IMR-90 (cell line): ENCODE results near the gene ACE. TPM values are rescaled to one million over a fixed set of nuclear protein-coding genes. Genes with fewer than 3 reads are reported as not detected.

Source experiments
- ATAC-seq: fragments of 200-7000 bp; cut with Tn5 transposase; 2 replicates; pipeline ENCODE4 v1.9.1; 2020; ENCODE audit warnings: low read depth, mild to moderate bottlenecking, moderate library complexity
- BruUV-seq: library from RNA; stranded (reverse); fragments of 400-500 nt; replicated peaks from 2 replicates; lab custom pipeline; 2021; lab: Mats Ljungman, UMichigan
- CTCF ChIA-PET: fragments of 300-600 bp; formaldehyde crosslinking; extraction: SDS; loops from one replicate; lab custom pipeline; 2021; ENCODE audit warnings: antibody characterized with exemption; lab: Yijun Ruan, JAX
- POLR2A ChIA-PET: fragments of 300-600 bp; sonication (Branson Sonifier 250); formaldehyde crosslinking; loops from one replicate; lab custom pipeline; 2022; ENCODE audit warnings: antibody characterized with exemption; ENCODE audit not compliant: unreplicated experiment; lab: Charles Lee
- DNase-seq: peaks from one replicate; pipeline ENCODE4 v3.0.0; 2013
- H2AFZ ChIP-seq: replicated peaks from 2 replicates; pipeline ENCODE3; 2013; ENCODE audit warnings: low read length, mild to moderate bottlenecking; ENCODE audit not compliant: poor library complexity
- H2AK5ac ChIP-seq: 2 replicates; pipeline ENCODE4 v1.6.1; 2013; ENCODE audit warnings: low read depth, low read length, inconsistent platforms
- H2AK9ac ChIP-seq: replicated peaks from 2 replicates; pipeline ENCODE3; 2013; ENCODE audit warnings: mild to moderate bottlenecking, low read depth, low read length, moderate library complexity; ENCODE audit not compliant: poor library complexity
- H2BK120ac ChIP-seq: 2 replicates; pipeline ENCODE4 v1.6.1; 2013; ENCODE audit warnings: low read depth, low read length, inconsistent platforms
- H2BK15ac ChIP-seq: 3 replicates; pipeline ENCODE4 v1.6.1; 2013; ENCODE audit warnings: low read depth, low read length, inconsistent platforms
- H2BK20ac ChIP-seq: 2 replicates; pipeline ENCODE4 v1.6.1; 2013; ENCODE audit warnings: low read depth, mild to moderate bottlenecking, inconsistent platforms, low read length, moderate library complexity
- H2BK5ac ChIP-seq: 2 replicates; pipeline ENCODE4 v1.6.1; 2013; ENCODE audit warnings: mild to moderate bottlenecking, low read depth, low read length, inconsistent platforms; ENCODE audit not compliant: poor library complexity, severe bottlenecking
- H3K14ac ChIP-seq: replicated peaks from 2 replicates; pipeline ENCODE4 v1.6.1; 2013; ENCODE audit warnings: low read depth, low read length, inconsistent platforms
- H3K18ac ChIP-seq: 2 replicates; pipeline ENCODE4 v1.6.1; 2013; ENCODE audit warnings: low read depth, low read length, control low read depth
- H3K23ac ChIP-seq: 2 replicates; pipeline ENCODE4 v1.6.1; 2013; ENCODE audit warnings: low read depth, low read length, inconsistent platforms
- H3K27ac ChIP-seq: 2 replicates; pipeline ENCODE4 v1.5.1; 2013; ENCODE audit warnings: mild to moderate bottlenecking, control low read depth, low read length; ENCODE audit not compliant: insufficient read depth
- H3K27me3 ChIP-seq: 2 replicates; pipeline ENCODE4 v1.6.1; 2013; ENCODE audit warnings: low read length; ENCODE audit not compliant: control insufficient read depth, insufficient read depth
- H3K36me3 ChIP-seq: 2 replicates; pipeline ENCODE4 v1.6.1; 2013; ENCODE audit warnings: low read length, mixed read lengths; ENCODE audit not compliant: control insufficient read depth, insufficient read depth
- H3K4ac ChIP-seq: 2 replicates; pipeline ENCODE4 v1.6.1; 2013; ENCODE audit warnings: low read depth, low read length, inconsistent platforms
- H3K4me1 ChIP-seq: 2 replicates; pipeline ENCODE4 v1.6.1; 2013; ENCODE audit warnings: low read length, mixed read lengths; ENCODE audit not compliant: control insufficient read depth, insufficient read depth
- H3K4me2 ChIP-seq: 2 replicates; pipeline ENCODE4 v1.6.1; 2013; ENCODE audit warnings: low read depth, mild to moderate bottlenecking, control low read depth, low read length, moderate library complexity
- H3K4me3 ChIP-seq: 2 replicates; pipeline ENCODE4 v1.5.1; 2013; ENCODE audit warnings: low read depth, mild to moderate bottlenecking, control low read depth, low read length, moderate library complexity; ENCODE audit not compliant: insufficient read depth
- H3K56ac ChIP-seq: 2 replicates; pipeline ENCODE4 v1.6.1; 2013; ENCODE audit warnings: low read length, inconsistent platforms; ENCODE audit not compliant: insufficient read depth; ENCODE audit errors: extremely low read depth
- H3K79me1 ChIP-seq, 2 experiments: 2 replicates each; pipeline ENCODE4 v1.6.1; 2013; ENCODE audit warnings: low read length in 2 of 2, inconsistent platforms in 1 of 2, low read depth in 1 of 2
- H3K9ac ChIP-seq: 2 replicates; pipeline ENCODE4 v1.6.1; 2013; ENCODE audit warnings: low read depth, low read length, control low read depth
- H3K9me1 ChIP-seq: 2 replicates; pipeline ENCODE4 v1.6.1; 2013; ENCODE audit warnings: low read length, inconsistent platforms; ENCODE audit not compliant: insufficient read depth
- H3K9me3 ChIP-seq: 2 replicates; pipeline ENCODE4 v1.6.1; 2013; ENCODE audit warnings: low read length; ENCODE audit not compliant: control insufficient read depth, insufficient read depth
- H4K20me1 ChIP-seq: 2 replicates; pipeline ENCODE4 v1.6.1; 2013; ENCODE audit warnings: low read length, inconsistent platforms; ENCODE audit not compliant: insufficient read depth
- H4K5ac ChIP-seq: 2 replicates; pipeline ENCODE4 v1.6.1; 2013; ENCODE audit warnings: mild to moderate bottlenecking, low read depth, low read length, control low read depth
- H4K8ac ChIP-seq, 2 experiments: 2 replicates each; pipeline ENCODE4 v1.6.1; 2013; ENCODE audit warnings: low read depth in 2 of 2, low read length in 2 of 2, control low read depth in 1 of 2, inconsistent platforms in 1 of 2
- H4K91ac ChIP-seq: 2 replicates; pipeline ENCODE4 v1.6.1; 2013; ENCODE audit warnings: low read depth, low read length, inconsistent platforms; ENCODE audit not compliant: insufficient read depth
- BHLHE40 ChIP-seq: fragments of 150-350 bp; IDR thresholded peaks from 2 replicates; pipeline ENCODE4 v1.6.1; 2016; ENCODE audit warnings: mild to moderate bottlenecking, low read depth, low read length
- CEBPB ChIP-seq: IDR thresholded peaks from 2 replicates; pipeline ENCODE4 v1.6.1; 2012; ENCODE audit warnings: low read depth, low read length, improper control_type of control experiment
- CHD1 ChIP-seq: IDR thresholded peaks from 2 replicates; pipeline ENCODE4 v1.6.1; 2012; ENCODE audit warnings: low read depth, low read length, improper control_type of control experiment
- FOS ChIP-seq: fragments of 150-350 bp; IDR thresholded peaks from 2 replicates; pipeline ENCODE4 v1.6.1; 2016; ENCODE audit warnings: low read depth, low read length
- MAFK ChIP-seq: IDR thresholded peaks from 2 replicates; pipeline ENCODE4 v1.6.1; 2012; ENCODE audit warnings: low read depth, low read length, improper control_type of control experiment
- MAZ ChIP-seq: IDR thresholded peaks from 2 replicates; pipeline ENCODE4 v1.6.1; 2012; ENCODE audit warnings: low read depth, mild to moderate bottlenecking, low read length, improper control_type of control experiment, moderate library complexity, borderline replicate concordance
- NFE2L2 ChIP-seq: fragments of 150-350 bp; IDR thresholded peaks from 2 replicates; pipeline ENCODE4 v1.6.1; 2016; ENCODE audit warnings: low read depth, mild to moderate bottlenecking, low read length
- POLR2A ChIP-seq: IDR thresholded peaks from 2 replicates; pipeline ENCODE4 v1.6.1; 2012; ENCODE audit warnings: mild to moderate bottlenecking, low read depth, low read length
- RAD21 ChIP-seq: IDR thresholded peaks from 2 replicates; pipeline ENCODE4 v1.6.1; 2012; ENCODE audit warnings: low read length, improper control_type of control experiment
- RCOR1 ChIP-seq: IDR thresholded peaks from 2 replicates; pipeline ENCODE4 v1.6.1; 2012; ENCODE audit warnings: mild to moderate bottlenecking, low read length, improper control_type of control experiment; ENCODE audit not compliant: insufficient replicate concordance
- RFX5 ChIP-seq: IDR thresholded peaks from 2 replicates; pipeline ENCODE4 v1.8.0; 2012; ENCODE audit warnings: low read depth, mild to moderate bottlenecking, low read length, moderate library complexity
- SMC3 ChIP-seq: fragments of 150-350 bp; IDR thresholded peaks from 2 replicates; pipeline ENCODE4 v1.6.1; 2016; ENCODE audit warnings: low read depth, mild to moderate bottlenecking, antibody characterized with exemption, low read length, moderate library complexity
- WGBS, 2 experiments: methylation state at CpG; one replicate each; pipeline versions ENCODE4 v1.1.5 to v1.1.7; 2013; ENCODE audit warnings: missing lambda C conversion rate in 2 of 2; ENCODE audit not compliant: insufficient read length in 1 of 2; ENCODE audit errors: extremely low coverage in 2 of 2; 5-methylcytosine and 5-hydroxymethylcytosine counted together
- dilution Hi-C: fragments of 300-500 bp; cut with HindIII; formaldehyde crosslinking; loops from one replicate; pipeline ENCODE4 v1.14.3; 2018; ENCODE audit warnings: low sequenced_read_pairs; ENCODE audit not compliant: unreplicated experiment
- in situ Hi-C: fragments of 300-500 bp; cut with MboI; formaldehyde crosslinking; loops from 3 replicates; pipeline ENCODE4 v1.14.3; 2019; ENCODE audit warnings: low sequenced_read_pairs, inconsistent platforms, mixed read lengths
- intact Hi-C: fragments of 100-400 bp; cut with micrococcal nuclease; formaldehyde crosslinking; loops from 2 replicates; pipeline ENCODE4 v1.10.0; 2022
- polyA plus RNA-seq, 3 experiments: library from polyadenylated mRNA; depleted of rRNA; stranded (reverse); fragments of >200 nt; gene quantifications; 2 replicates each; pipeline ENCODE4 v1.2.3, GENCODE V29; 2012; ENCODE audit warnings: low replicate concordance in 1 of 3
- total RNA-seq: library from RNA; depleted of rRNA; stranded (reverse); fragments of >200 nt; gene quantifications from 2 replicates; pipeline ENCODE4 v1.2.3, GENCODE V29; 2012
- TF ChIP-seq, protein P1 (sequence below): fragments of 150-350 bp; IDR thresholded peaks from 2 replicates; pipeline ENCODE4 v1.6.1; 2016; ENCODE audit warnings: low read depth, mild to moderate bottlenecking, low read length, moderate library complexity, borderline replicate concordance
- TF ChIP-seq, protein P2 (sequence below): conservative IDR thresholded peaks from 2 replicates; pipeline ENCODE4 v1.5.1; 2012; ENCODE audit warnings: mild to moderate bottlenecking, low read depth, low read length, improper control_type of control experiment
- TF ChIP-seq, protein P3 (sequence below): fragments of 150-350 bp; IDR thresholded peaks from 2 replicates; pipeline ENCODE4 v1.6.1; 2017; ENCODE audit warnings: mild to moderate bottlenecking, antibody characterized with exemption, low read length, low read depth

Gene ACE
- total and polyA plus RNA-seq, 2 of the 4 experiments (the other 2 are of a cell fraction) = 1.4 to 5.8 TPM

DNA sequence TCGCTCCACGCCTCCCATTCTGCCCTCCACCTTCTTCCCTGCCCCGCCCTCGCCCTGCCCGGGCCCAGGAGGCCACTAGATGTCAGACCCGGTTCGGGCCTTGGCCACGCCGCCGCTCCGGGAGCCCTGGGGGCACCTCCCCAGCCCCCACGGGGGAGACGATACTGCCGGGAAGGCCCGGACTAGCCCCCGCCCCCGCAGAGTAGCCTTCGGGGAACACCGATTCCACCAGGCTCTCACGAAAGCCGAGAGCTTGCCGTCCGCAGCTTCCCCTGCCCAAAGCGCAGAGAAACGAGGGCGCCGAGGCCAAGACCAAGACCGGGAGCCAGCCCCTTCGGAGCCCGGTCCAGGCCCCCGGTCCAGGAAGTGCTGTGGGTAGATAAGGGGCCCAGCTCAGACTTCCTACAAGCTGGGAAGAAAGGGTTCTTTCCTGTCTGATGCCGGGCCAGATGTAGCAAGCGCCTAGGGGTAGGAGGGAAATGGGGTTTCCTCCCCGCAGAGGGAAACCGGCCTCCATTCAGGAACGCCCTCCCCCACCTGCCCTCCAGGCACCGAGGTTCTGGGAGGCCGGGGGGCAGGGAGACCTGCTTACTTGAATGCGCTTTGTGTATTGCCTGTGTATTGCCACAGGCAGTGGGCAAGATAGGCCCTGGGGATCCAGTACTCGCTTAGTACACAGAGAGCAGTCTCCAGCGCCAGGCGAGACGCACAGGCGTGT lies 29.9 kb upstream of the ACE start:
- 77% methylated on average over 7 of the region's 44 CpGs; no CpG with 5 or more reads in 1 of the 2 experiments for whole genome bisulfite sequencing, 2 experiments
- no peaks in the 10 kb centered on the region for H4K20me1 ChIP-seq
- ATAC-seq (no peak), DNase-seq (no peak)
- H3K9me1 ChIP-seq = no peaks in the 10 kb centered on the region
- H3K79me1 ChIP-seq = no peaks in the 10 kb centered on the region
- intact Hi-C loops (no loop called here), in situ Hi-C loops (no loop called here), dilution Hi-C loops (no loop called here)
- H3K27ac ChIP-seq = no peak overlapping the region
- no peaks in the 10 kb centered on the region; the same call in 1 of the 2 replicates for H3K27me3 ChIP-seq
- no peak overlapping the region for H2BK5ac ChIP-seq
- H3K18ac ChIP-seq = no peak overlapping the region
- no peak overlapping the region for H3K9ac ChIP-seq
- peak overlapping the region; percentile 94 for H2AFZ ChIP-seq
- peak overlapping the region; percentile 55; the same call in 1 of the 2 replicates for H4K91ac ChIP-seq
- peak overlapping the region; percentile 29; the same call in 1 of the 2 replicates for H2BK120ac ChIP-seq
- ChIA-PET CTCF (interaction anchor here (0.5 kb wide), 1 partner anchor 1583 kb away, joined by 5 read pairs; no protein-coding TSS in a partner anchor), POLR2A (no interaction called here)
- peak overlapping the region; percentile 75; the same call in 1 of the 2 replicates for H2AK5ac ChIP-seq
- no peak overlapping the region for H3K56ac ChIP-seq
- H2AK9ac ChIP-seq = peak overlapping the region; percentile 69
- no peak overlapping the region; the same call in 1 of the 2 replicates for H2BK20ac ChIP-seq
- H3K4ac ChIP-seq = peak overlapping the region; percentile 70
- no peak overlapping the region for H3K23ac ChIP-seq
- no peak overlapping the region; the same call in 1 of the 2 replicates for H3K14ac ChIP-seq
- peak overlapping the region; percentile 61 to 87; a peak in 3 of 4 replicates for H4K8ac ChIP-seq
- peak overlapping the region; percentile 49 for H3K4me2 ChIP-seq
- no peaks in the 10 kb centered on the region for H3K36me3 ChIP-seq
- peaks cover 4% of the 10 kb centered on the region for H3K4me1 ChIP-seq
- H4K5ac ChIP-seq = peak overlapping the region; percentile 81
- no TSS peak for BruUV-seq
- H2BK15ac ChIP-seq = no peak overlapping the region
- peak overlapping the region; percentile 36; the same call in 1 of the 2 replicates for H3K4me3 ChIP-seq
- H3K9me3 ChIP-seq = no peaks in the 10 kb centered on the region
- TF ChIP-seq RFX5 = no peak
- no peak for TF ChIP-seq RCOR1
- no peak for TF ChIP-seq MAZ
- TF ChIP-seq, protein P1, sequence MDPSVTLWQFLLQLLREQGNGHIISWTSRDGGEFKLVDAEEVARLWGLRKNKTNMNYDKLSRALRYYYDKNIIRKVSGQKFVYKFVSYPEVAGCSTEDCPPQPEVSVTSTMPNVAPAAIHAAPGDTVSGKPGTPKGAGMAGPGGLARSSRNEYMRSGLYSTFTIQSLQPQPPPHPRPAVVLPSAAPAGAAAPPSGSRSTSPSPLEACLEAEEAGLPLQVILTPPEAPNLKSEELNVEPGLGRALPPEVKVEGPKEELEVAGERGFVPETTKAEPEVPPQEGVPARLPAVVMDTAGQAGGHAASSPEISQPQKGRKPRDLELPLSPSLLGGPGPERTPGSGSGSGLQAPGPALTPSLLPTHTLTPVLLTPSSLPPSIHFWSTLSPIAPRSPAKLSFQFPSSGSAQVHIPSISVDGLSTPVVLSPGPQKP = no peak
- TF ChIP-seq RAD21 = no peak
- TF ChIP-seq MAFK = no peak
- TF ChIP-seq, protein P2, sequence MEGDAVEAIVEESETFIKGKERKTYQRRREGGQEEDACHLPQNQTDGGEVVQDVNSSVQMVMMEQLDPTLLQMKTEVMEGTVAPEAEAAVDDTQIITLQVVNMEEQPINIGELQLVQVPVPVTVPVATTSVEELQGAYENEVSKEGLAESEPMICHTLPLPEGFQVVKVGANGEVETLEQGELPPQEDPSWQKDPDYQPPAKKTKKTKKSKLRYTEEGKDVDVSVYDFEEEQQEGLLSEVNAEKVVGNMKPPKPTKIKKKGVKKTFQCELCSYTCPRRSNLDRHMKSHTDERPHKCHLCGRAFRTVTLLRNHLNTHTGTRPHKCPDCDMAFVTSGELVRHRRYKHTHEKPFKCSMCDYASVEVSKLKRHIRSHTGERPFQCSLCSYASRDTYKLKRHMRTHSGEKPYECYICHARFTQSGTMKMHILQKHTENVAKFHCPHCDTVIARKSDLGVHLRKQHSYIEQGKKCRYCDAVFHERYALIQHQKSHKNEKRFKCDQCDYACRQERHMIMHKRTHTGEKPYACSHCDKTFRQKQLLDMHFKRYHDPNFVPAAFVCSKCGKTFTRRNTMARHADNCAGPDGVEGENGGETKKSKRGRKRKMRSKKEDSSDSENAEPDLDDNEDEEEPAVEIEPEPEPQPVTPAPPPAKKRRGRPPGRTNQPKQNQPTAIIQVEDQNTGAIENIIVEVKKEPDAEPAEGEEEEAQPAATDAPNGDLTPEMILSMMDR = no peak
- TF ChIP-seq CHD1 = no peak
- TF ChIP-seq SMC3 = no peak
- no peak for TF ChIP-seq FOS
- no peak for TF ChIP-seq BHLHE40
- TF ChIP-seq NFE2L2 = no peak
- TF ChIP-seq, protein P3, sequence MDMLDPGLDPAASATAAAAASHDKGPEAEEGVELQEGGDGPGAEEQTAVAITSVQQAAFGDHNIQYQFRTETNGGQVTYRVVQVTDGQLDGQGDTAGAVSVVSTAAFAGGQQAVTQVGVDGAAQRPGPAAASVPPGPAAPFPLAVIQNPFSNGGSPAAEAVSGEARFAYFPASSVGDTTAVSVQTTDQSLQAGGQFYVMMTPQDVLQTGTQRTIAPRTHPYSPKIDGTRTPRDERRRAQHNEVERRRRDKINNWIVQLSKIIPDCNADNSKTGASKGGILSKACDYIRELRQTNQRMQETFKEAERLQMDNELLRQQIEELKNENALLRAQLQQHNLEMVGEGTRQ = no peak
- no peak for TF ChIP-seq POLR2A
- TF ChIP-seq CEBPB = no peak
